ENCODE results near the gene EXD3. TPM values are rescaled to one million over a fixed set of nuclear protein-coding genes. Genes with fewer than 3 reads are reported as not detected.

Gene EXD3
- total and polyA plus RNA-seq, 2 of the 13 experiments (the other 11 are each of a cell fraction or from before 2014, with no cell fraction given): 2.7 to 4.8 TPM

GRCh38 chr9:137422604-137423513, at the start of gene EXD3, which contains the start of gene NOXA1 (continued):
- TF ChIP-seq ZNF574 (CRISPR knock-in tag; IDR thresholded peaks at IDR 0.05) (peak; percentile 94), ZNF496 (CRISPR knock-in tag; IDR thresholded peaks at IDR 0.05; ENCODE audit: insufficient replicate concordance) (no peak), GLMP (CRISPR knock-in tag; IDR thresholded peaks at IDR 0.05; ENCODE audit: borderline replicate concordance) (no peak), ZSCAN5A (CRISPR knock-in tag; IDR thresholded peaks at IDR 0.05; ENCODE audit: borderline replicate concordance) (0 out of 2 replicates have a peak, but pooled peaks have one; percentile 35), MTERF4 (CRISPR knock-in tag; IDR thresholded peaks at IDR 0.05) (no peak), ZNF407 (CRISPR knock-in tag; IDR thresholded peaks at IDR 0.05; ENCODE audit: not compliant biosample characterization) (no peak), TMF1 (CRISPR knock-in tag; IDR thresholded peaks at IDR 0.05; ENCODE audit: low read depth) (peak; percentile 91), ZSCAN21 (CRISPR knock-in tag; IDR thresholded peaks at IDR 0.05; ENCODE audit: borderline replicate concordance) (peak; percentile 29; the same call in 1 of the 2 replicates), ZNF652 (CRISPR knock-in tag; IDR thresholded peaks at IDR 0.05; ENCODE audit: borderline replicate concordance, low read depth) (no peak), TRIM22 (IDR thresholded peaks at IDR 0.05) (no peak)
